SK-N-SH (cell line): ENCODE measurements around the gene ZNF407. TPM values are rescaled to one million over a fixed set of nuclear protein-coding genes. Genes with fewer than 3 reads are reported as not detected.

Experiments used
- CTCF ChIA-PET: fragments of 300-600, 350-600 bp; formaldehyde crosslinking; extraction: SDS; loops from one replicate; lab custom pipeline; 2021; lab: Yijun Ruan, JAX
- POLR2A ChIA-PET: fragments of 350-600 bp; sonication (Branson Sonifier 250); formaldehyde crosslinking; extraction: SDS; loops from one replicate; lab custom pipeline; 2020; ENCODE audit warnings: antibody characterized with exemption, inconsistent platforms; lab: Yijun Ruan, JAX
- DNase-seq: peaks from one replicate; pipeline ENCODE4 v3.0.0; 2012
- H2AFZ ChIP-seq: fragments of 200-600 bp; sonication (generic); 2 replicates; pipeline ENCODE4 v1.8.1; 2016; ENCODE audit warnings: antibody characterized with exemption, mild to moderate bottlenecking, low read depth
- H3F3A ChIP-seq: fragments of 200-600 bp; sonication (generic); replicated peaks from 2 replicates; pipeline ENCODE3; 2016; ENCODE audit warnings: antibody characterized with exemption, mild to moderate bottlenecking; ENCODE audit not compliant: insufficient read depth
- H3K27ac ChIP-seq, 2 experiments: fragments of 200-500 bp in 1 of 2; fragments of 200-600 bp in 1 of 2; sonication (Bioruptor generic) in 1 of 2; sonication (generic), shearing (Covaris generic) in 1 of 2; 2 replicates each; pipeline versions ENCODE4 v1.5.1 to v1.6.1; 2014 to 2016; ENCODE audit warnings: low read depth in 2 of 2, inconsistent platforms in 1 of 2, low read length in 1 of 2, mild to moderate bottlenecking in 1 of 2, mixed read lengths in 1 of 2
- H3K27me3 ChIP-seq: fragments of 200-600 bp; sonication (generic), shearing (Covaris generic); 2 replicates; pipeline ENCODE4 v1.6.1; 2016; ENCODE audit warnings: mixed run types; ENCODE audit not compliant: insufficient read depth
- H3K36me3 ChIP-seq, 2 experiments: fragments of 200-500 bp in 1 of 2; fragments of 200-600 bp in 1 of 2; sonication (Bioruptor generic) in 1 of 2; sonication (generic) in 1 of 2; replicated peaks in 1 of 2; 2 replicates each; pipeline versions ENCODE3 to v1.5.1; 2014 to 2016; ENCODE audit warnings: low read length in 1 of 2, mild to moderate bottlenecking in 1 of 2; ENCODE audit not compliant: insufficient read depth in 2 of 2, control insufficient read depth in 1 of 2
- H3K4me1 ChIP-seq, 2 experiments: fragments of 200-500 bp in 1 of 2; fragments of 200-600 bp in 1 of 2; sonication (Bioruptor generic) in 1 of 2; sonication (generic), shearing (Covaris generic) in 1 of 2; 2 replicates each; pipeline versions ENCODE4 v1.5.1 to v1.6.1; 2014 to 2016; ENCODE audit warnings: low read depth in 1 of 2, low read length in 1 of 2, mixed run types in 1 of 2; ENCODE audit not compliant: insufficient read depth in 2 of 2, control insufficient read depth in 1 of 2
- H3K4me2 ChIP-seq: fragments of 200-600 bp; sonication (generic), shearing (Covaris generic); 2 replicates; pipeline ENCODE4 v1.6.1; 2017; ENCODE audit warnings: mixed run types
- H3K4me3 ChIP-seq, 2 experiments: fragments of 200-500 bp in 1 of 2; fragments of 200-600 bp in 1 of 2; sonication (Bioruptor generic) in 1 of 2; sonication (generic), shearing (Covaris generic) in 1 of 2; 2 replicates each; pipeline versions ENCODE4 v1.5.1 to v1.8.1; 2014 to 2016; ENCODE audit warnings: low read depth in 2 of 2, inconsistent platforms in 1 of 2, low read length in 1 of 2, mild to moderate bottlenecking in 1 of 2, mixed read lengths in 1 of 2, moderate library complexity in 1 of 2
- H3K79me2 ChIP-seq: fragments of 200-600 bp; sonication (generic); 2 replicates; pipeline ENCODE4 v1.8.1; 2017; ENCODE audit warnings: mild to moderate bottlenecking; ENCODE audit not compliant: insufficient read depth
- H3K9ac ChIP-seq: fragments of 200-600 bp; sonication (generic); 2 replicates; pipeline ENCODE4 v1.6.1; 2017; ENCODE audit warnings: mixed run types
- H3K9me2 ChIP-seq: fragments of 200-600 bp; sonication (generic); 2 replicates; pipeline ENCODE4 v1.6.1; 2017; ENCODE audit warnings: mixed run types
- H3K9me3 ChIP-seq: fragments of 200-600 bp; sonication (generic); 2 replicates; pipeline ENCODE4 v1.6.1; 2017; ENCODE audit warnings: mixed run types, mild to moderate bottlenecking, moderate library complexity
- H4K20me1 ChIP-seq: fragments of 200-600 bp; sonication (generic); 2 replicates; pipeline ENCODE4 v1.6.1; 2017; ENCODE audit warnings: mild to moderate bottlenecking, mixed run types; ENCODE audit not compliant: insufficient read depth
- CHD2 ChIP-seq: fragments of 150-350 bp; IDR thresholded peaks from 2 replicates; pipeline ENCODE4 v1.6.1; 2018; ENCODE audit warnings: low read length; ENCODE audit not compliant: partially characterized antibody
- FOSL2 ChIP-seq: IDR thresholded peaks from 2 replicates; pipeline ENCODE4 v1.4.0; 2012; ENCODE audit warnings: low read depth, mild to moderate bottlenecking, moderate library complexity, borderline replicate concordance
- FOXJ3 ChIP-seq: sonication (generic); formaldehyde crosslinking; IDR thresholded peaks from 2 replicates; pipeline ENCODE4 v1.5.1; 2020; ENCODE audit warnings: mild to moderate bottlenecking, missing genetic modification reagents
- GATA2 ChIP-seq: sonication (generic); formaldehyde crosslinking; IDR thresholded peaks from 2 replicates; pipeline ENCODE4 v1.5.0; 2020; ENCODE audit warnings: mild to moderate bottlenecking, missing genetic modification reagents
- IRF3 ChIP-seq: fragments of 150-350 bp; IDR thresholded peaks from 2 replicates; pipeline ENCODE4 v1.6.1; 2016; ENCODE audit warnings: mild to moderate bottlenecking, low read depth, low read length
- POLR2AphosphoS5 ChIP-seq: IDR thresholded peaks from 2 replicates; pipeline ENCODE4 v1.6.1; 2012; ENCODE audit warnings: low read depth, low read length
- RAD21 ChIP-seq: IDR thresholded peaks from 2 replicates; pipeline ENCODE4 v1.6.1; 2012; ENCODE audit warnings: mild to moderate bottlenecking, low read length
- REST ChIP-seq: IDR thresholded peaks from 2 replicates; pipeline ENCODE4 v1.6.1; 2012; ENCODE audit warnings: mild to moderate bottlenecking, low read depth, low read length, moderate library complexity
- TEAD4 ChIP-seq: IDR thresholded peaks from 2 replicates; pipeline ENCODE4 v1.4.0; 2012; ENCODE audit warnings: mild to moderate bottlenecking, borderline replicate concordance; ENCODE audit not compliant: insufficient read depth
- ZBTB33 ChIP-seq: IDR thresholded peaks from 2 replicates; pipeline ENCODE4 v1.4.0; 2012; ENCODE audit warnings: low read depth, borderline replicate concordance
- WGBS: methylation state at CpG from one replicate; pipeline ENCODE4 v1.1.6; 2017; ENCODE audit warnings: low lambda C conversion rate; 5-methylcytosine and 5-hydroxymethylcytosine counted together
- polyA plus RNA-seq, 3 experiments: library from polyadenylated mRNA; depleted of rRNA; stranded (reverse); fragments of >200 nt; gene quantifications; 2 replicates each; pipeline ENCODE4 v1.2.3, GENCODE V29; 2012

Gene ZNF407
- polyA plus RNA-seq, 1 of the 3 experiments (the other 2 are of a cell fraction), result 2.6 TPM

GRCh38 chr18:75110311-75110710 lies 512.6 kb downstream of the ZNF407 start:
- Histone ChIP-seq H3K4me2 (no peak overlapping the region), H3K27ac (no peak overlapping the region), H4K20me1 (no peaks in the 10 kb centered on the region), H3F3A (no peaks in the 10 kb centered on the region), H3K9ac (no peak overlapping the region), H3K36me3 (no peaks in the 10 kb centered on the region), H2AFZ (no peak overlapping the region), H3K4me3 (no peak overlapping the region), H3K9me3 (no peaks in the 10 kb centered on the region), H3K79me2 (no peaks in the 10 kb centered on the region), H3K4me1 (peaks cover 0 to 16% of the 10 kb centered on the region in 2 experiments; a peak in 1 of 4 replicates), H3K27me3 (no peaks in the 10 kb centered on the region), H3K9me2 (no peaks in the 10 kb centered on the region)
- POLR2A ChIA-PET, result no interaction called here
- WGBS, result 67% methylated on average over 9 of the region's 9 CpGs
- CTCF ChIA-PET, result interaction anchor here (1.0 kb wide), 1 partner anchor 13 kb away, joined by 4 read pairs; no protein-coding TSS in a partner anchor
- DNase-seq, result no peak
- TF ChIP-seq IRF3, result no peak
- no peak for TF ChIP-seq ZBTB33
- TF ChIP-seq TEAD4, result no peak
- TF ChIP-seq FOXJ3, result no peak
- no peak for TF ChIP-seq REST
- TF ChIP-seq FOSL2, result no peak
- no peak for TF ChIP-seq RAD21
- TF ChIP-seq POLR2AphosphoS5, result no peak
- no peak for TF ChIP-seq GATA2 (CRISPR knock-in tag)

GRCh38 chr18:75110846-75111415 lies 513.3 kb downstream of the ZNF407 start:
- ChIA-PET CTCF (interaction anchor here (1.0 kb wide), 1 partner anchor 12 kb away, joined by 4 read pairs; no protein-coding TSS in a partner anchor), POLR2A (no interaction called here)
- Histone ChIP-seq H3K4me1 (peaks cover 0 to 21% of the 10 kb centered on the region in 2 experiments; a peak in 1 of 4 replicates), H3F3A (no peaks in the 10 kb centered on the region), H3K27me3 (no peaks in the 10 kb centered on the region), H3K9me3 (no peaks in the 10 kb centered on the region), H3K36me3 (no peaks in the 10 kb centered on the region), H3K9me2 (no peaks in the 10 kb centered on the region), H3K79me2 (no peaks in the 10 kb centered on the region), H2AFZ (no peak overlapping the region), H4K20me1 (no peaks in the 10 kb centered on the region), H3K27ac (no peak overlapping the region), H3K4me3 (no peak overlapping the region), H3K9ac (no peak overlapping the region), H3K4me2 (no peak overlapping the region)
- no peak for DNase-seq
- 54% methylated on average over 6 of the region's 12 CpGs for WGBS
- TF ChIP-seq REST (no peak), CHD2 (no peak)
